HG03097 (cell line): ENCODE results near the gene PLVAP.

Experiments used
- ATAC-seq: cut with Tn5 transposase; IDR thresholded peaks from one replicate; pipeline ENCODE4 v1.9.1; 2021; ENCODE audit not compliant: unreplicated experiment, low FRiP score

The PLVAP gene

DNA sequence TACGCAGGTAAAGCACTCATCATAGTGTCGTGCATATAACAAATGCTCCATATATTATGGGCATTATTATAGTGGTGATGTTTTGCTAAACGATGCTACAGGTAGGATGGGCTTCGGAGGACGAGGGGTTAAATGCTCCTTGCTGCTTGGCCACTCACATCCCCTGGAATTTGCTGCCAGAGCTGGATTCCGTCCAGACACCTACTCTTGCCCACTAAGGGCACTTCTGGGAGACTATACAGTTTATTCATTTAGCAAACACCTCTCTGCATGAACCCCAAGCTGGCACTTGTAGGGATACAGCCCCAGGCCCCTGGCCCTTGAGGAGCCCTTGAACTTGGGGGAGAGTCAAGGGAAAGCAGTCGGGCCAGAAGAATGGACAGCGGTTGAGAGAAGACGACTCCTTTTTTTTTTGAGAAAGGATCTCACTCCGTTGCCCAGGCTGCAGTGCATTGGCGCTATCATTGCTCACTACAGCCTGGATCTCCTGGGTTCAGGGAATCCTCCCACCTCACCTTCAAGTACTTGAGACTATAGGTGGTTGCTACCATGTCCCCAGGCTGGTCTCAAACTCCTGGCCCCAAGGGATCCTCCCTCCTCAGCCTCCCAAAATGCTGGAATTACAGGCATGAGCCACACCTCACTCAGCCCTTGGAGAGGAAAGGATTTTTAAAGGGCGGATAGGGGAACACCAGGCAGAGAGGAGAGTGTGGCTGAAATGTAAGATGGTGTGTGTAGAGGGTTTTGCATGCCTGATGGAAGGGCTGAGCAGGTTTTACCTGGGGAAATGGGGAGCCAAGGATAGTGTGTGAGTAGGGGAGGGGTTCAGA, 72.5 kb downstream of the PLVAP start:
- ATAC-seq, result no peak

DNA sequence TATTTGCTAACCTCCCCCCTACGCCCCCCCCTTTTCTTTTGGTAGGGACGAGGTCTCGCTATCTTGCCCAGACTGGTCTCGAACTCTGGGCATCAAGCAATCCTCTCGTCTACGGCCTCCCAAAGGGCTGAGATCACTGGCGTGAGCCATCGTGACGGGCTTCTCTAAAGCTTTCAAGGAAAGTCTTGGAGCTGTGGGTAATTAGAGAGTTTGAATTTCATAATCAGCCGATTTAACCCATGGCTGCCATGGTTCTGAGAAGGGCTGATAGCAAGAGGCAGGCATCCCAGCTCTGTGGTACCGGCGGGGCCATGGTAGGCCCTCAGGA, 73.2 kb downstream of the PLVAP start:
- ATAC-seq, result no peak

DNA sequence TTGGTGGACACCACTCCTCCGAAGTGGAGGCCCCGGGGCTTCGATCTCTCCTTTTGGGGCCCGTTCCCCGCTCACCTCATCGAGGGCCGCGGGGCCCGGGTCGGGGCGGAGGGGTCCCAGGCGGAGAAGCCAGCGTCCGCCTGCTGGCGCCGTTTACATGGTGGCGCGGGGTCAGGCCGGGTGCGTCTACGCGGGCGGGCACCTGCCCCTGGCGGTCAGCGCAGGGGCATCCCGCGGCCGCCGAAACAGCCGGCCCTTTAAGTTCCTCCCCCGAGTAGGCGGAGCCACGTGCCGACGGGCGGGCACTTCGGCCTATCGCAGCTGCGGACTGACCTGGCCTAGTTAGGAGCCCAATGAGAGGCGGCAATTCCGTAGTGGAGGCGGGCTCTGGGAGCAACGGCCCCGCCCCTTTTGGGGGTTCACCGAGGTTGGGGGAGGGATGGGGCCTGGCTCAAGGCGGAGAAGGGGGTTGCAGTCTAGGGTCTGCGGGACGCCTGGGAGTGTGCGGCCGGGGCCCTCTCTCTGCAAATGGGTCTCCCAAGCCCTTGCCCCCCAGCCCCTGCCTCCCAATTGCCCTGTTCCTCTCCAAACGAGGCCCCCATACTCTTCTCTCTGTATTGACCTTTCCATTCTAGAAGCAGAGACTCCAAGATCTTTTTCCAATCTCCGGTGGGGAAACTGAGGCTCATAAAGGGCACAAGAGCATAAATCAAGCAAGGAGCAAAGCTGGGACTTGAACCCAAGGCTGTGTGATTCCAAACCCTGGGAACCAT, 73.8 kb downstream of the PLVAP start, which contains the start of gene ABHD8:
TSS of gene ABHD8 (minus strand) at position 259 of the 773 bp plus-strand sequence. CDS start 1,809 bp downstream, outside the sequence.
- peak; percentile 50 for ATAC-seq

DNA sequence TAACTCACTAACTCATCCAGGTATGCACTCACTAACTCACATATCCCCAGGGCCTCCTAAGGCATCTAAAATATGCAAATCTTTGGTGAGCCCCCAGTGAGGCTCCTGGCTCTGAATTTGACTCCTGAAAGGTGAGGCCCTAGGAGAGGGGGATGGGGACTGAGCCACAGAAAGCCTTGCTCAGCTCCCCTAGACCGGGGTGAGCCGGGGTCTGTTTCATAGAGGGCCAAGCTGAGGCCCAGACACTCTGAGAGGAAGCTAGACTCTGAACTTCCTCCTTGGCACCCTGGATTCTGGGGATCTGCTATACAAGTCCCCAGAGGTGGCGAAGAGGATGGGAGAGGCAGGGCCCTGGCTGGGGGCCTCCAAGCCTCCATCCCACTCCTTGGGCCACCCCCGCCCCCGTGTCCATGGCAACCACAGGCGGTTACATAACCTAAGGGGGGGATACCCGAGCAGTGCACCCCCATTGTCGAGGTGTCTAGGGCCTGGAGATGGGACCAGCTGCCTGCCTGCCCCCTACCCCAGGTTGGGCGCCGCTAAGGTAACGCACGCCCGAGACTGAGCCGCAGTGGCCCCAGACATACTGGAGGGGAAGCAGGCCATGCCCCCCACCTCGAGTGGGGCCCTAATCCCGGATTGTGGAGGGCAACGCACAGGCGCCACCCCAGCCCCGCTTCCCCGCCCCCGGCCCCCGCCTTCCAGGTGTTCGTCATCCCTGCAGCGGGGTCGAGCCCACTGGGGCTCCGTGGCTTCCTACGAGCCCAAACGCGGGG, 74.6 kb downstream of the PLVAP start:
- ATAC-seq, result no peak
